Measurements from ENCODE around the gene MAB21L4.

- TF ChIP-seq YY1 (IDR thresholded peaks at IDR 0.05; ENCODE audit: insufficient read depth, insufficient read length) (no peak), SUZ12 (IDR thresholded peaks at IDR 0.05; ENCODE audit: extremely low read depth, insufficient read depth, insufficient read length) (no peak)
Observed at GRCh38 chr2:240855670-240856069, 40.3 kb downstream of the MAB21L4 start.
